GM19099 (cell line): ENCODE measurements around the gene ANK3.

Experiments used
- POLR2A ChIP-seq: IDR thresholded peaks from 3 replicates; pipeline ENCODE4 v1.6.1; 2011; ENCODE audit warnings: low read depth; ENCODE audit not compliant: insufficient read length; ENCODE audit errors: extremely low read depth

Gene ANK3

DNA sequence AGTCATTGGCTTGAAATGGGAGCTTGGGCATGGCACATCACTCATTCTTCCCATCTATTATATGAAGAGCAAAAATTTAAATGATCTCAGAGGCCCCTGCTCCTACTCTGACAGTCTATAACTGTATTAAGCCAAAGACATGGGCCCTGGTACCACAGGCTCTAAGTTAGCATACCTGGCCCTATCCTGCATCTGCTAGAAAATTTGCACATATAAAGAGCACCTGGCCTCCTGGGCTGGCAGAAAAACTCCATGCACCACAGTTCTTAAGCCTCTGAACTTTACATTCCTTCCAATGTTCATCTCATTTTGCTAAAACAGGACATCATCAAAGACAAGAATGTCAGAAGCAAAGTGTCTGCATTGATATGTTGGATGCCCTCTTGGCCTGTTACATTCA lies 29.6 kb upstream of the ANK3 start:
- TF ChIP-seq POLR2A: no peak

DNA sequence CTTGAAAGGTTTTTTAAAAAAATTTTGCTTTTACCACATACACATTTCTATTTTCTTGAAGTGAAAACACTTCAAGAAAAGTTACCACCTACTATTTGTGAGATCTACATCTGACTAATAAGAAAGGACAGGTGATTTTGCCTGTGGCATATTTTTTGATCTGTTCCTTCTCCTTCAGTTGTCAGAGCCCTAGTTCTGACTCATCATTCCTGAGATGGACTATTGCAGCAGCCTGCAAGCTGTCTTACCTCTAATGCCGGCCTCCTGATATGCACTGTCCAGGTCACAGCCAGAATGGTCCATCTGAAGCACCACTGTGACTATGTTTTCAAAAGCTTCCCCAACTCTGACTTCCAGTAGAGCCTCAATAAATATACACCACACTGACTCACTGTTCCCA lies 28.2 kb upstream of the ANK3 start:
- no peak for TF ChIP-seq POLR2A

DNA sequence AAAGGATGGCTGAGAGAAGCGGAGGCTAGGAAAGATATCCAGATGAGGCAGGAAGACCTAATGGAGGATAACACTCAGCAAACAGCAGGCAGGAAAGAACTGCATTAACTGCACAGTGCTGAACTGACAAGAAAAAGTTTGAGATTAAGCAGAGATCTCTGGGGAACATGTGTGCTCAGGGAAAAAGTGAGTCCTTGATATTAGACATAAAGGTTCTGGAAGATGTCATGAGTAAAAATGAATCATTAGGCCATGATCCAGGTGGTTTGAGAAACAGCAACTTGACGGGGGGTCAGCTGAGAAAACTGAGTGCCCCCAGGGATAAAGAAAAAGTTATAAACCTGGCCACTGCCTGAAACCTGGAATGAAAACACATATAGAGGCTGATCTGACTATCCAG lies 27.3 kb upstream of the ANK3 start:
- TF ChIP-seq POLR2A: no peak

DNA sequence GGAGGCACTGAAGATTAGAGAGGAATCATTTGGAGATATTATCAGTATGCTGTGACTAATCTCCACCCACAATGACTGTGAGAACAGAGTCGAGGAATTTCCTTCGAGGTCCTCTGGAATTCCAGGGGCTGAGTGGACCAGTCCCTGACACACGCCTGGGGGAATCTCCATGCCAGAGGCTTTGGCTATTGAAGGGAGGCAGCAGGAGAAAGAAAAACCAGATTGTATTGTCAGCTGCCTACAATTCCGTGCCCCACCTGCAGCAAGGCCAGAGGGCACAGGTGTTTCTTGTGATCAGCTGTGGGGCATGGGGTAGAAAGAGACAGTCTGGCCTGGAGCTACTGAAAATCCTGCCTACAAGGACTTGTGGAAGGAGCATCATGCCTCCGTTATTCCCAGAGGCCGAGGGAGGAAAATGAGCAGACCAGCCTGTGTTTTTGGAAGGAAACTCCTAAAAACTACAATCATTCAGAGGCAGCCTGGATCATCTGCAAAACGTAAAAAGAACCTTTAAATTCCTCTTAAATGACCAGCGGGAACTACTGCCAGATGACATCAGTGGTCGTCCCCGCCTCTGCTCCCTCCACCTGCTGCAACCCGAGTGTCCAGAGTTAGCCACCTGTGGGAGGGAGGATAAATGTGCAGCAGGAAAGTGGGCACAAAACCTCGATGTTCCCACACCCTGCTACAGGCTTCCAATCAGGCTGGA lies 25.4 kb upstream of the ANK3 start:
- TF ChIP-seq POLR2A: no peak

DNA sequence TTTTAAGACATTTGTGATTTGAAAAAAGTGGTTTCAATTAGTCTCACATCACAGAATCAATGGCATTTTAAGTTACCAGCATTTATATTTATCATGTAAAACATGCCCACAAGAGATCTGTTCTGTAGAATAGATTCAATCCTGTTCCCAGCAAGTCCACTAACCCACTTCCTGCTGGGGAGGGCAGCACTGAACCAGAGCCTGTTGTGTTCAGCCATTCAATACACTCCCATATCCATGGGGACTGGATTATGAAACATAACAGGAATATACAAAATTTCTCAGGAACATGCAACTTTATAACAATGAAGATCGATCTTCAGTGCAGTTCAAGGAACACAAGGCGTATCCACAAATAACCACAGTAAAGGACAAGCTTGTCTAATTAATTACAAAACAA lies 24.4 kb upstream of the ANK3 start:
- TF ChIP-seq POLR2A: no peak

DNA sequence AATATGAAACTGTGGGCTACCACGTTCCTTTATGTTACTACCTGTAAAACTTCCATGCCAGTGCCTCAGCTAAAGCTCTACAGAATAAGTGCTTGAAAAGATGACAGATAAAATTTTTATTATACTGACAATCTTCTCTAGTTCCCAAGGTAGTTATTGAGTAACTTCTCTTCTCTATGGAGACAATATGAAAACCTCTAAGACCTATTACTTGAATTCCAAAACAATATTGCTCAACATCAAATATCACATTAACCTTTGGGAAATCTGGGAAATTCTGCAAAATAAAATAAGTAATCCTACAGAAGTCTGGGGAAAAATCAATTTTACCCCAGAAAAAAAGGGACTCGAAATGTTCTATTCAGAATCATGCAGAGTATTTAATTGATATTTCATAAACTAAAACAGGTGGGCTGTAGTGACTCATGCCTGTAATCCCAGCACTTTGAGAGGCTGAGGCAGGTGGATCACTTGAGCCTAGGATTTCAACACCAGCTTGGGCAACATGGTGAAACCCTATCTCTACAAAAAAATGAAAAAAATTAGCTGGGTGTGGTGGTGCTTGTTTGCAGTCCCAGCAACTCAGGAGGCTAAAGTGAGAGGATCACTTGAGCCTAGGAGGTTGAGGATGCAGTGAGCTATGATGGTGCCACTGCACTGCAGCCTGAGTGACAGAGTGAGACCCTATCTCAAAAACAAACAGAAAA lies 23.8 kb upstream of the ANK3 start:
- no peak for TF ChIP-seq POLR2A

DNA sequence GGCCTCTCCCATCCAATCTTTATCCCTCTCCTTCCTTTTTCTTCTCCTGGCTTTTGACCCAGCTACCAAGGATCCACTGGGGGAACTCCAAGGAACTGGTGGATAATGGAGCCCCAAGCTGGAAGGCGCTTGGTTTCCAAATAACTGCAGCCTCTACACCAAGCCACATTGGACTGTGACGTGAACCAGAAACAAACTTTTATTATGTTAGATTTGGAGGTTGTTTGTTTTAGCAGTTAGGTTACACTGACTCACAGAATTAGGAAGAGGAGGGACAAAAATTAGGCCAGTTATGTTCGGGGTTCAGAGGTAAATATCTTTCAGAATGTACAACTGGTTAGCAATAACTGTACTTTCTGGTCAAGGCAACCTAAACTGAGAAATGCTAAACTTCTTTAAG lies 21.3 kb upstream of the ANK3 start:
- TF ChIP-seq POLR2A: no peak

DNA sequence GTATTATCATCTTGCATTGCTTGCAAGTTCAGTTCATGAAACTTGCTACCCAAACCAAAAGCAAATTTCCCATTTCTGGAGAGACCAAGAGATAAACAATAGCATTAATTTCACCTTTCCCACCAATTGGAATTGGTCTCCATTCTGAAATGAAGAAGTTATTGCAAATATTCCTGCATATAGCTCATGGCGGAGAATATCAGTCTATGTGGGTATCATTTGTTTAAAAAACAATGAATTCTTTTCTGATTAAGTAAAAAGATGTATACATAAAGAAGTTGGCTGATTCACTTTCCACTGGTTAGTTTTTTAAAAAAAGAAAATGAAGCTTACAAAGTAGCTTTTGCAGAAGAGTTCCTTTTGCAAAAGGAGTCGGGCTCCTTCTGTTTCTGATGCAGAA lies 19.5 kb upstream of the ANK3 start:
- no peak for TF ChIP-seq POLR2A

DNA sequence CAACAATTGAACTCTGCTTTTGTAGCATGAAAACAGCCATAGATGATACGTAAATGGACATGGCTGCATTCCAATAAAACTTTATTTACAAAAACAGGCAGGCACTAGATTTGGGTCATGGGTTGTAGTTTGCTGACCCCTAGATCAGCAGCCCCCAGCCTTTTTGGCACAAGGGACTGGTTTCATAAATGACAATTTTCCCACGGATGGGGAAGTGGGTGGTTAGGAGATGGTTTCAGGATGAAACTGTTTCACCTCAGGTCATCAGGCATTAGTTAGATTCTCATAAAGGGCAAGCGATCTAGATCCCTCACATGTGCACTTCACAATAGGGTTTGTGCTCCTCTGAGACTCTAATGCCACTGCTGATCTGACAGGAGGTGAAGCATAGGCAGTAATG lies 16.5 kb upstream of the ANK3 start:
- TF ChIP-seq POLR2A: no peak

DNA sequence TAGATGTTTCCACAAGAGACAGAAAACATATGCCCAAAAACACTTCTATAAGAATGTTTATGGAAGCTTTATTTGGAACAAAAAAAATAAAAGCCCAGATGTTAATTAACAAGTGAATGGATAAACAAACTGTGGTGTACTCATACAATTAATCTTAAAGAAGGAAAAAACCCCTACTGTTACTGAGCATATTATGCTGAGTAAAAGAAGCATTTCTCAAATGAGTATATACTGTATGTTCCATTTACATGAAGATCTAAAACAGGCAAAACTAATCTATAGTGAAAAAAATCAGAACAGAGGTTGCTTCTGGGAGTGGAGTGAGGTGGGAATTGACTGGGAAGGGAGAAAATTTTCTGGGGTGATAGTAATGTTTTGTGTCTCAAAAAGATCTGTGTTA lies 15.5 kb upstream of the ANK3 start:
- TF ChIP-seq POLR2A: no peak

DNA sequence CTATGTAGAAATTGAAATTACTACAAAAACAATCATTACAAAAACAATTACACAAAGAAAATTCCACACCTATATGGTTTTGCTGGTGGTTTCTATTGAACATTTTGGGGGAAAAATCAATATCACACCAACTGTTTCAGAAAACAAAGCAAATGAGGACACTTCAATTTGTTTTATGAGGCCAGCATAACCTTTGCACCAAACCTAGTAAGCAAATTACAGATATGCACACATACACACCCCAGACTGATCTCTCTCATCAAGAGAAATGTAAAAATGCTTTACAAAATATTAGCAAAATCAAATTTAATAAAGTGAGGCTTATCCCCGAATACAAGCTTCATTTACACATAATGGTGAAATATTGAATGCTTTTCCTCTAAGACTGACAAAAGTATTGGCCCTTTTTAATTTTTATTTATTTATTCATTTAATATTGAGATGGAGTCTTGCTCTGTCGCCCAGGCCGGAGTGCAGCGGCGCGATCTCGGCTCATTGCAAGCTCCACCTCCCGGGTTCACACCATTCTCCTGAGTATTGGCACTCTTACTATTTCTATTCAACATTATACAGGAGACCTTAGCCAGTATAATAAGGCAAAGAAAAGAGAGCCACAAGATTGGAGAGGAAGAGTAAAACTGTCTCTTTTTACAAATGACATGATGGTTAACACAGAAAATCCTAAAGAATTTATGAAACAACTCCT lies 13.6 kb upstream of the ANK3 start:
- TF ChIP-seq POLR2A: no peak

DNA sequence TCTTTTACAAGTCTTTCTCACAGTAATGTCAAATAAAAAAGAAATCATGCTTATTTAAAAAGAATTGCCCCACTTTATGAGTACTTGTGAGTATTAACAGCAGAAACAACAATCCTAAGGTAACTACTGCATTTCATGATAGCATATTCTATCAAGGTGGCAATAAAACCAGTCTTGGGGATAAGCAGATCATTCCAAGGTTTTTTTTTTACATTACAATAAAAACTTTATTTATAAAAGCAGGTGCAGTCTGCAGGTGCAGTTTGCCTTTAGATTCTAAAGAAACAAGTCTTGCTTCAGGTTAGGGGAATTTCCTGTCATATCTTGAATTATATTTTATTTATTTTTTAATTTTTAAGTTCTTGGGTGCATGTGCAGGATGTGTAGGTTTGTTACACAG lies 10.7 kb upstream of the ANK3 start:
- TF ChIP-seq POLR2A: no peak

DNA sequence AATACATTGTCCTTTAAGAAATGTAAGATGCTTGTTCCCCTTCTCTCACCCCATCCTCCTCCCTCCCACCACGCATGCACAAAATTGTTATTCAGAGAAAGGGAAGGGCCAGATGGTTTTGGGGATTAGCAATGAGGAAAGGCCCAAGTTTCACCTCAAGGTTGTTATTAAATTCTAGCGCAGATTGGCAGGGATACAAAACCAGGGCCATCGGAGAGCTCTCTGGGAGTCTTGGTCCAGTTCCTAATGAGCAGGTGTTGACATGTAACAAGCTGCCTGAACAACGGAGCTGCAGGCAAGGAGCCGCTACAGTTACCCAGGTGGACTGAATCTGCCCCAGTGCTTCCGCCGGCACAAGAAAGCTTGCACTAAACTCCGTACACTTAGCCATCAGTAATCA lies 9.7 kb upstream of the ANK3 start:
- no peak for TF ChIP-seq POLR2A

DNA sequence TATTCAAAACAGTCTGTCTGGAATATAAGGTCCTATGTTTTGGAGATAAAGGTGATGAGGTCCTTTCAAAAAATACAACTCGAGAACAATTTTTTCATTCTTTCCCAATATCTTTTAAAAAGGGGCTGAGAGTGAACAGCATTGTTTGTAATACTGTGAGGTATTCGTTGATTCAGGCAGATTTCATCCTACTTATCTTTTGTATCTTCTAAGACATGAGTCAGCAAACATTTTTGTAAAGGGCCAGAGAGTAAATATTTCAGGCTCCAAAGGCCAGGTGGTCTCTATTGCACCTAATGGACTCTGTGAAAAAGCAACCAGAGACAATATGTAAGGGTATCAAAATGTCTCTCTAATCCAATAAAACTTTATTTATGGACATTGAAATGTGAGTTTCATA lies 8.1 kb upstream of the ANK3 start:
- no peak for TF ChIP-seq POLR2A

DNA sequence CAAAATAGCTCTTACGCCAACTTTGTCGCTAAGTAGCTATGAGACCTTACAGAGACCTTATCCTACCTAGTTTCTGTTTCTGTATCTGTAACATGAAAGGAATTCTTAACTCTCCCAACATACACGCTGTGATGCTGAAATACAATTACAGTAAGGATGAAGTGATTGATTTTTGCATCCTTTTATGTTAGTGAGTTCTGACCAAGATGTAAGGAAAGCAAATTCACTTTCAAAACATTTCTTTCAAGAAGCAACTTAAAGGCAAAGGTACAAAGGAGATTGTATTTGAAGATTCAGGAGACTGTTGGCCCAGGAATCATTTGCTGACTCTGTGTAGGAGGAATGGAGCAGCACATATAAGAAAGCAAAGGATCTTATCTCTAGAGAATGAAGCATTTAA lies 7.1 kb upstream of the ANK3 start:
- TF ChIP-seq POLR2A: no peak

DNA sequence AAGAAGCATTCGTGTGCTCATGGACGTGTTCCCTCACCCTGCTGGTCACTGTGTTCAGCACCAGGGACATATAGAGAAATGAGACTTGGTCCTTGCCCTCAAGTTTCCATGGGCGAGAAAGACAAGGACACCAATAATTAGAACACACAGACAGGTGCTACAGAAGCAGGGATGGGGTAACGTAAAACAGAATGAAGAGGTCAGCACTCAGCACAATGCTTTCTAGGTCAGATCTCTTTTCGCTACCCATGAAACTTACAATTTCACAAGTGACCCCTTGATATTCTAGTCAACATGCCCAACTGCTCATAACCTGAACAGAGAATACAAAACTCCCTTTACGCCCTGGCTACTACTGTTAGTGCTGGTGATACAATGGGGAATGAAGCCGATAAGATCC lies 6.0 kb upstream of the ANK3 start:
- no peak for TF ChIP-seq POLR2A
